Keratinocyte (primary cell): Measurements from ENCODE around the gene SETD2. TPM values are rescaled to one million over a fixed set of nuclear protein-coding genes. Genes with fewer than 3 reads are reported as not detected.

Experiments used
- DNase-seq: peaks from one replicate; pipeline ENCODE4 v3.0.0-alpha.2; 2011; ENCODE audit warnings: low read depth, missing footprints, low spot score
- FAIRE-seq: peaks from 2 replicates; lab custom pipeline; 2011; peaks lifted over from hg19 to GRCh38; lab: Jason Lieb, UNC
- H2AFZ ChIP-seq: 2 replicates; pipeline ENCODE4 v1.6.0; 2012; ENCODE audit warnings: low read length, control low read depth, inconsistent platforms; ENCODE audit not compliant: control insufficient read depth
- H3K27ac ChIP-seq: 2 replicates; pipeline ENCODE4 v1.5.1; 2011; ENCODE audit warnings: low read length; ENCODE audit not compliant: control insufficient read depth, insufficient read depth
- H3K27me3 ChIP-seq: 3 replicates; pipeline ENCODE4 v1.6.0; 2011; ENCODE audit warnings: low read length; ENCODE audit not compliant: control insufficient read depth, insufficient read depth; ENCODE audit errors: extremely low read depth
- H3K36me3 ChIP-seq, 2 experiments: 2 replicates in 1 of 2; 3 replicates in 1 of 2; pipeline ENCODE4 v1.5.1; 2011; ENCODE audit warnings: low read length in 2 of 2, mild to moderate bottlenecking in 1 of 2; ENCODE audit not compliant: control insufficient read depth in 2 of 2, insufficient read depth in 2 of 2; ENCODE audit errors: extremely low read depth in 1 of 2
- H3K4me1 ChIP-seq: 3 replicates; pipeline ENCODE4 v1.5.1; 2011; ENCODE audit warnings: low read length; ENCODE audit not compliant: control insufficient read depth, insufficient read depth; ENCODE audit errors: extremely low read depth
- H3K4me2 ChIP-seq: 3 replicates; pipeline ENCODE4 v1.6.0; 2011; ENCODE audit warnings: low read depth, low read length; ENCODE audit not compliant: control insufficient read depth, insufficient read depth; ENCODE audit errors: extremely low read depth
- H3K4me3 ChIP-seq, 3 experiments: fragments of 200-600 bp in 1 of 3; sonication (generic) in 1 of 3; 2 replicates in 2 of 3; 3 replicates in 1 of 3; pipeline ENCODE4 v1.5.1; 2011 to 2016; ENCODE audit warnings: low read length in 3 of 3, mild to moderate bottlenecking in 3 of 3, control low read depth in 2 of 3, inconsistent platforms in 1 of 3, low read depth in 1 of 3, mixed read lengths in 1 of 3, mixed run types in 1 of 3, moderate library complexity in 1 of 3; ENCODE audit not compliant: control insufficient read depth in 2 of 3, insufficient read depth in 2 of 3; ENCODE audit errors: extremely low read depth in 1 of 3
- H3K79me2 ChIP-seq: 2 replicates; pipeline ENCODE4 v1.6.0; 2012; ENCODE audit warnings: low read length; ENCODE audit not compliant: control insufficient read depth, insufficient read depth
- H3K9ac ChIP-seq: 3 replicates; pipeline ENCODE4 v1.6.0; 2011; ENCODE audit warnings: low read length; ENCODE audit not compliant: control insufficient read depth, insufficient read depth; ENCODE audit errors: extremely low read depth
- H3K9me1 ChIP-seq: 3 replicates; pipeline ENCODE4 v1.6.0; 2011; ENCODE audit warnings: low read length; ENCODE audit not compliant: control insufficient read depth, insufficient read depth; ENCODE audit errors: extremely low read depth
- H3K9me3 ChIP-seq: 2 replicates; pipeline ENCODE4 v1.5.1; 2012; ENCODE audit warnings: low read depth, low read length; ENCODE audit not compliant: control insufficient read depth
- H4K20me1 ChIP-seq: 3 replicates; pipeline ENCODE4 v1.6.0; 2011; ENCODE audit warnings: low read length; ENCODE audit not compliant: control insufficient read depth, insufficient read depth; ENCODE audit errors: extremely low read depth
- CTCF ChIP-seq, 3 experiments: IDR thresholded peaks in 1 of 3; conservative IDR thresholded peaks in 1 of 3; optimal IDR thresholded peaks in 1 of 3; 2 replicates in 2 of 3; 3 replicates in 1 of 3; pipeline versions ENCODE3 to v1.5.1; 2011; ENCODE audit warnings: low read length in 3 of 3, mild to moderate bottlenecking in 3 of 3, moderate library complexity in 2 of 3, control low read depth in 1 of 3, inconsistent platforms in 1 of 3; ENCODE audit not compliant: insufficient read depth in 2 of 3; ENCODE audit errors: extremely low read depth in 1 of 3
- EZH2 ChIP-seq: IDR thresholded peaks from one replicate; pipeline ENCODE4 v1.6.1; 2012; ENCODE audit warnings: inconsistent platforms, mild to moderate bottlenecking, low read length, moderate library complexity
- dilution Hi-C: fragments of 300-500 bp; cut with MboI; formaldehyde crosslinking; loops from one replicate; pipeline ENCODE4 v1.7.0; 2020; ENCODE audit warnings: low sequenced_read_pairs; ENCODE audit not compliant: extremely low pct_ligation_motif_present
- polyA plus RNA-seq, 5 experiments: library from polyadenylated mRNA; depleted of rRNA in 3 of 5; stranded (reverse) in 3 of 5; stranded (forward) in 1 of 5; unstranded in 1 of 5; fragments of >200 nt; gene quantifications; 1 replicate in 1 of 5; 2 replicates in 3 of 5; 3 replicates in 1 of 5; pipeline versions ENCODE4 v1.2.1 to v1.2.3, GENCODE V29; 2011 to 2012; ENCODE audit warnings: missing spikeins in 2 of 5, low read depth in 1 of 5, low replicate concordance in 1 of 5

Gene SETD2
- polyA plus RNA-seq, 1 donor (not counting 4 experiments of a cell fraction or from before 2014, with no cell fraction given): 23.3 TPM

GRCh38 chr3:47156396-47156795 lies 7.5 kb downstream of the SETD2 start:
- Histone ChIP-seq H3K9me1 (peaks cover 5% of the 10 kb centered on the region), H3K4me3 (no peak overlapping the region), H3K9me3 (no peaks in the 10 kb centered on the region), H3K36me3 (peaks cover 0 to 6% of the 10 kb centered on the region in 2 experiments), H3K9ac (no peak overlapping the region), H3K27ac (no peak overlapping the region), H3K4me1 (peaks cover 9% of the 10 kb centered on the region), H3K4me2 (no peak overlapping the region), H4K20me1 (peaks cover 31% of the 10 kb centered on the region), H3K79me2 (peaks cover 99% of the 10 kb centered on the region), H2AFZ (no peak overlapping the region), H3K27me3 (no peaks in the 10 kb centered on the region)
- FAIRE-seq (no peak), DNase-seq (no peak)
- dilution Hi-C loops: no loop called here
- no peak for TF ChIP-seq EZH2
- TF ChIP-seq CTCF (optimal IDR thresholded peaks at IDR 0.05 in 1 of 3, IDR thresholded peaks at IDR 0.05 in 1 of 3, conservative IDR thresholded peaks at IDR 0.05 in 1 of 3; ENCODE audit: extremely low read depth in 1 of 3, insufficient read depth in 2 of 3, low read length in 3 of 3): no peak

- Histone ChIP-seq H3K4me2 (no peak overlapping the region), H4K20me1 (peaks cover 34% of the 10 kb centered on the region), H3K27ac (no peak overlapping the region), H3K4me3 (no peak overlapping the region), H2AFZ (no peak overlapping the region), H3K4me1 (no peaks in the 10 kb centered on the region), H3K9me1 (no peaks in the 10 kb centered on the region), H3K79me2 (peaks cover 96% of the 10 kb centered on the region), H3K36me3 (no peaks in the 10 kb centered on the region), H3K27me3 (no peaks in the 10 kb centered on the region), H3K9me3 (no peaks in the 10 kb centered on the region), H3K9ac (no peak overlapping the region)
- dilution Hi-C loops: no loop called here
- FAIRE-seq: no peak
- TF ChIP-seq CTCF (optimal IDR thresholded peaks at IDR 0.05 in 1 of 3, IDR thresholded peaks at IDR 0.05 in 1 of 3, conservative IDR thresholded peaks at IDR 0.05 in 1 of 3; ENCODE audit: extremely low read depth in 1 of 3, insufficient read depth in 2 of 3, low read length in 3 of 3): no peak
- no peak for TF ChIP-seq EZH2
- no peak for DNase-seq
These were observed 11.3 kb downstream of the SETD2 start for GRCh38 chr3:47152578-47152977.
